ENCODE results near the gene SULT6B1.
A peak's percentile ranks its signal among the peaks of the same experiment; 100 is the strongest.
"Not testable (repeated sequence)": the region's sequence is repeated elsewhere in the genome, so short reads cannot be mapped to it uniquely, and the experiment has no call there.

The SULT6B1 gene, protein sequence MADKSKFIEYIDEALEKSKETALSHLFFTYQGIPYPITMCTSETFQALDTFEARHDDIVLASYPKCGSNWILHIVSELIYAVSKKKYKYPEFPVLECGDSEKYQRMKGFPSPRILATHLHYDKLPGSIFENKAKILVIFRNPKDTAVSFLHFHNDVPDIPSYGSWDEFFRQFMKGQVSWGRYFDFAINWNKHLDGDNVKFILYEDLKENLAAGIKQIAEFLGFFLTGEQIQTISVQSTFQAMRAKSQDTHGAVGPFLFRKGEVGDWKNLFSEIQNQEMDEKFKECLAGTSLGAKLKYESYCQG

DNA sequence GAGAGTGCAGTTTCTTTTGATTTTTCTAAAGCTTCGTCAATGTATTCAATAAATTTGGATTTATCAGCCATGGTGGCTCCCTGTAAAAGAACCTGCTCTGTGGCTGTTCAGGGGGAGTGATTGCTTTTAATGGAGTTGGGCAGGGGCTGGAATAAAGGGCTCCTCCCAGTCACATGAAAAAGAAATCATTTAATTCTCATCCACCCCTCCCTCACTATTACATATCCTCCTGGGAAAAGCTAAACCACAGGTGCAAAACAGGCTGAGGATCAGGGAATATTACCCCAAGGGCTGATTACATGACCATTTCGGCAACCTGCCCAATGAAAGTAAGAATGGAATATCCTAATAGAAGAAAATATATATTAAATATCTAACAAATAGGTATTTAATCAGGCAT, at the start of gene SULT6B1:
Gene SULT6B1, minus strand, starts transcription at position 101 of the 400 bp plus-strand sequence. Its CDS starts 30 bp downstream, at position 71.
- DNase-seq (ENCODE audit: low read depth in 1 of 2, low spot score in 1 of 2), result no peak

GRCh38 chr2:37232131-37232933, 43.9 kb upstream of the SULT6B1 start:
- DNase-seq (ENCODE audit: low read depth in 1 of 2, low spot score in 1 of 2), result no peak

GRCh38 chr2:37231241-37232130, 43.0 kb upstream of the SULT6B1 start, which contains the start of the genes CEBPZ and NDUFAF7:
TSS of gene CEBPZ (minus strand) at chr2:37231596. CDS start at chr2:37231567, 29 bp downstream.
TSS of gene NDUFAF7 (plus strand) at chr2:37231658. CDS start at chr2:37231706, 48 bp downstream.
- DNase-seq (ENCODE audit: low read depth in 1 of 2, low spot score in 1 of 2), result peak; percentile 74 to 87

DNA sequence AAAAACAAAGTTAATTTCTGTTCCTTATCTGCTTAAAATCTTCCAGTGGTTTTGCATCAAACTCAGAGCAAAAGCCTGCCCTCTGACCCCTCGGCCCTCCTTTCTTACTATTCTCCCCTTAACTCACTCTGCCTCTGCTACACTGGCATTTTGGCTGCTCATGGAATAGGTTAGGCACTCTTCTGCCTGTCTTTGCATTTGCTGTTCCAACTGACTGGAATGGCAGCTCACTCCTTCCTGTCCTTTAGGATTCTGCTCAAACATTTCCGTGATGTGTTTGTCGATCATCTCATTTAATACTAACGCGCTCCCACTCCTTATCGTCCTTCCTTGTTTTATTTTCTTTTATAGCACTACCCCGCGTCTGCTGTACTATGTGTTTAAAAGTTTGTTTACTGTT, 42.1 kb upstream of the SULT6B1 start:
- DNase-seq (ENCODE audit: low read depth in 1 of 2, low spot score in 1 of 2), result no peak

DNA sequence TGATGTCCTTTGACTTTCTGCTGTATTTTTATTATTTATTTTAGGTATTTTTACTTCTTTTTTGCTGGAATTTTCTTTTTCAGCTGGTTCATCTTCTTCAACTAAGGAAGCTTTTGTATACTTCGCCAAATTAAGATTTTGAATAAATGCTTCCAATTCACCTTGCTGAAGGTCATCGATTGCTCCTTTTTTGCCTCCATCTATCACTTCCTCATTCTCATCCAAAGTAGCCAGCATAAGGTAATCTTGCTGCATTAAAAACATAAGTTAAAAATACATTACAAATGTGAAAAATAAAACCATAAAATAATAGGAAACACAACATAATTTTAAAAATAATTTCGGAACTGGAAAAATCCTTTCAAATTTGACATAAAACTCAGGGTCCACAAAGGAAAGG, 40.3 kb upstream of the SULT6B1 start:
- no peak for DNase-seq (ENCODE audit: low read depth in 1 of 2, low spot score in 1 of 2)

DNA sequence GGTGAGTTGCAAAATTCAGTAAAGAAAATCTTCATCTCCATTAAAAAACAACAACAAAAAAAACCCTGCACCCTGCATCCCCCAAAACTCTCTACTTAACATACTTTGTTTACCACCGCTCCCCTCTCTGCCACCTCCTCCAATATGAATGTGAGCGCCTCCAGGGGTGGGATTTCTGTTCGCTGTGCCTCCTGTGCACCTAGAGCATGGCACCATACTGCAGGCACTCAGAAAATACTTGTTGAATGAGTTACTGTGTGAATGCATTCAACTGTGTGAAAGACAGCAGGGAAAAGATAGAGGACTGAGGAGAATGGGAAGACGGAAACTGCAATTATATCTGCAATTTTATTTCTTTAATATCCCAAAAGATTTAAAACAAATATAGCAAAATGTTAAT, 38.4 kb upstream of the SULT6B1 start:
- no peak for DNase-seq (ENCODE audit: low read depth in 1 of 2, low spot score in 1 of 2)

DNA sequence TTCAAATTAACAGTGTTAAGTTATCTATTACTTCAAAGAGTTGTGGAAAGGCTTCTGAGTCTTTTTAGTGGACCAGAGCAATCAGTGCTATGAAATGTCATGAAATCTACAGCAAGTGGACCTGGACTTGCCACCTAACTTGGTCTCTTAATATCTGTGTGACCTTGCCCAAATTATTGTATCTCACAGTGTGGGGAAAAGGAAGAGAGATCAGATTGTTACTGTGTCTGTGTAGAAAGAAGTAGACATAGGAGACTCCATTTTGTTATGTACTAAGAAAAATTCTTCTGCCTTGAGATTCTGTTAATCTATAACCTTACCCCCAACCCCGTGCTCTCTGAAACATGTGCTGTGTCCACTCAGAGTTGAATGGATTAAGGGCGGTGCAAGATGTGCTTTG, 36.7 kb upstream of the SULT6B1 start:
- DNase-seq (ENCODE audit: low read depth in 1 of 2, low spot score in 1 of 2), result not testable (repeated sequence)

DNA sequence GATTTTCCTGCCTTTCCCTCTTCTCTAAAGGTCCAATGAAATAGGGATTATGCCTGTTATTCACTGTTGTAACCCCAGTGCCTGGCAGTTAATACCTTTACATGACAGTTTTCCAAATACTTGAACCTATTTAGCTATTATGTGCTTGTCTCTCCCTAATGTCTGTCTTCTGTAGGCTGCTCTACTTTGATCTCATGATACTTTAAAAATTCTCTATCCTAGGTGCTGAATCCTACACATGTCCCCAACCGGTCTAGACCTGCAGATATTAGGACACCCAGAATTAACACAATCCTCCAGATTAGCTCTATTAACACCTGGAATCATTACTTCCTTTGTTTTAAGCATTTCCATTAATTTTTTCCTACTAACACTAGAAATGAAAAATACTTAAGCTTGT, 35.6 kb upstream of the SULT6B1 start:
- DNase-seq (ENCODE audit: low read depth in 1 of 2, low spot score in 1 of 2), result no peak

DNA sequence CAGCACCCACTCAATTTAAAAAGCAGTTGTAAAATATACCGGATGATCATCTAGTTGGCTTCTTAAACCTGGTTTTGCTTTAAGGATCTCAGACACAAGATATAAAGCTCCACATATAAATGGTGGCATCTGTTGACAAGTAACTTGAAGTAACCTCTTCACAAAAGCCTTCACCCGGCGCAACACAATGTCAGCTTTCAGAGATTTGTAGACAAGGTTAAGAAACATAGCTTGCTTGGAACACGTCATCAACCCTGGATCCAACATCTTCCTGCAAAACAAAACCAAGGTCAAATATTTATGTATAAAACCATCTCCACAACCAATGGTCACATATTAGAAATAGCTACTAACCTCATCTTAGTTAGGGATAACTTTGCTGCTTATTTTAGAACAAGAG, 34.7 kb upstream of the SULT6B1 start:
- no peak for DNase-seq (ENCODE audit: low read depth in 1 of 2, low spot score in 1 of 2)

- DNase-seq (ENCODE audit: low read depth in 1 of 2, low spot score in 1 of 2), result no peak
Measured at GRCh38 chr2:37219046-37219445, 30.6 kb upstream of the SULT6B1 start.

GRCh38 chr2:37215250-37215649, 26.8 kb upstream of the SULT6B1 start:
- DNase-seq (ENCODE audit: low read depth in 1 of 2, low spot score in 1 of 2), result no peak

DNA sequence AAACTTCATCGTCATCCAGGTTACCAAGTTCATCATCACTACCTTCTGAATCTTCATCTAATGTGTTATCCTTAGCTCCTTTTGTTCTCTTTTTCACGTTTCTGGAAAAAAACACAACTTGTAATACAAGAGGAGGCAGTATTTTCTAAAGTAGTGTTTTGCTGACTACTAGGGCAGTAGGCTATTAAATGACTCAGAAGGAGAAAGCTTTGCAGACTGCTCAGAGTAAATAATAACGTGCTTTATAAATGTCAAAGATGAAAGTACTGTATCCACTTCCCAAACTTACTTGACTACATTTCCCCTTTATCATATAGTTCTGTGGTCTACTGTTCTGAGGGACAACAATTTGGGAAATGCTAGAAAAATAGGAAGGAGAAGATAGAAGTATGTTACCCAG, 23.5 kb upstream of the SULT6B1 start:
- DNase-seq (ENCODE audit: low read depth in 1 of 2, low spot score in 1 of 2), result no peak

- no peak for DNase-seq (ENCODE audit: low read depth in 1 of 2, low spot score in 1 of 2)
Measured at GRCh38 chr2:37211212-37211611, 22.7 kb upstream of the SULT6B1 start.

DNA sequence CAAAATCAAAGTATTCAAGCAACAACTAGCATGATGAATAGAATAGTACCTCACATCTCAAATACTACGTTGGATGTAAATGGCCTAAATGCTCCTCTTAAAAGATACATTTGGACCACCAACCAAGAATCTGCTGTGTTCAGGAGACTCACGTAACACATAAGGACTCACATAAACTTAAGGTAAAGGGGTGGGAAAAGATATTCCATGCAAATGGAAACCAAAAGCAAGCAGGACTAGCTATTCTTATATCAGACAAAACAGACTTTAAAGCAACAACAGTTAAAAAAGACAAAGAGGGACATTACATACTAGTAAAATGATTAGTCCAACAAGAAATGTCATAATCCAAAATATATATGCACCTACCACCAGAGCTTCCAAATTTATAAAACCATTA, 18.3 kb upstream of the SULT6B1 start:
- DNase-seq (ENCODE audit: low read depth in 1 of 2, low spot score in 1 of 2), result not testable (repeated sequence)

GRCh38 chr2:37205689-37206341, 17.3 kb upstream of the SULT6B1 start:
- no peak for DNase-seq (ENCODE audit: low read depth in 1 of 2, low spot score in 1 of 2)

DNA sequence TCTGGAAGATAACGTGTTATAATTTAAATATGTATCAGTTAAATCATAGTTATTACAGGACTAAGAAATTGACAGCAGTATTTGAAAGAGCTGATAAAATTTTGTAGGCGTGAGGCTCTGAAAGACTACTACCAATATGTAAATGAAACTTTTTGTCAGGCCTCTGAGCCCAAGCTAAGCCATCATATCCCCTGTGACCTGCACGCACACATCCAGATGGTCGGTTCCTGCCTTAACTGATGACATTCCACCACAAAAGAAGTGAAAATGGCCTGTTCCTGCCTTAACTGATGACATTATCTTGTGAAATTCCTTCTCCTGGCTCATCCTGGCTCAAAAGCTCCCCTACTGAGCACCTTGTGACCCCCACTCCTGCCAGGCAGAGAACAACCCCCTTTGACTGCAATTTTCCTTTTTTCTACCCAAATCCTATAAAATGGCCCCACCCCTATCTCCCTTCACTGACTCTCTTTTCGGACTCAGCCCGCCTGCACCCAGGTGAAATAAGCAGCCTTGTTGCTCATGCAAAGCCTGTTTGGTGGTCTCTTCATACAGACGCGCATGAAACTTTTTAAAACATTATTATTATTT, 16.7 kb upstream of the SULT6B1 start:
- DNase-seq (ENCODE audit: low read depth in 1 of 2, low spot score in 1 of 2), result not testable (repeated sequence)

- DNase-seq (ENCODE audit: low read depth in 1 of 2, low spot score in 1 of 2), result no peak
Measured at GRCh38 chr2:37203708-37204107, 15.2 kb upstream of the SULT6B1 start.

- DNase-seq (ENCODE audit: low read depth in 1 of 2, low spot score in 1 of 2), result no peak
Measured at GRCh38 chr2:37201766-37202165, 13.3 kb upstream of the SULT6B1 start.

- DNase-seq (ENCODE audit: low read depth in 1 of 2, low spot score in 1 of 2), result no peak
Measured at GRCh38 chr2:37201208-37201607, 12.7 kb upstream of the SULT6B1 start.

DNA sequence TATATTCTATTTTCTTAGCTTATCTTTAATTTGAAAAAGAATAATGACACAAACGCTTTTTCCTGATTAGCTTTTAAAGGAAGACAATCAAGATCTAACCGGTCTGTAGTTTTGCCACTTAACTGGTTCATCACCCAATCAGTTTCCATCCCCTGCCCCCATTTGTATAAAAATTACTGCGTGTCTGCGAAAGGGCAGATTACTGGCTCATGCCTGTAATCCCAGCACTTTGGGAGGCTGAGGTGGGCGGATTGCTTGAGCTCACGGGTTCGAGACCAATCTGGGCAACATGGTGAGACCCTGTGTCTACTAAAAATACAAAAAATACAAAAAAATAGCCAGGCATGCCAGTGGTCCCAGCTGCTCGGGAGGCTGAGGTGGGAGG, 10.2 kb upstream of the SULT6B1 start:
- DNase-seq (ENCODE audit: low read depth in 1 of 2, low spot score in 1 of 2), result no peak
